GM21723 (cell line): Measurements from ENCODE around the gene KRT83.

Experiments used
- ATAC-seq: cut with Tn5 transposase; IDR thresholded peaks from one replicate; pipeline ENCODE4 v1.9.1; 2021; ENCODE audit warnings: mild to moderate bottlenecking, moderate library complexity; ENCODE audit not compliant: unreplicated experiment

The KRT83 gene

GRCh38 chr12:52267266-52267665 lies 53.9 kb downstream of the KRT83 start:
- ATAC-seq: no peak

GRCh38 chr12:52266514-52266913 lies 54.7 kb downstream of the KRT83 start:
- ATAC-seq: no peak

- ATAC-seq: no peak
These were observed 56.8 kb downstream of the KRT83 start for GRCh38 chr12:52264435-52264825.
